Effector memory CD4-positive, alpha-beta T cell (primary cell): Measurements from ENCODE around the gene DTWD2.

Experiments
- DNase-seq, 3 donors: peaks; one replicate each; pipeline ENCODE4 v3.0.0-alpha.2; 2020
- H3K27ac ChIP-seq: 2 replicates; pipeline ENCODE4 v1.7.0; 2013; ENCODE audit warnings: mild to moderate bottlenecking, low read length, moderate library complexity; ENCODE audit not compliant: insufficient read depth, poor library complexity, severe bottlenecking
- H3K27me3 ChIP-seq: replicated peaks from 2 replicates; pipeline ENCODE4 v1.7.0; 2013; ENCODE audit warnings: mild to moderate bottlenecking, low read length; ENCODE audit not compliant: insufficient read depth, control insufficient read depth, poor library complexity, severe bottlenecking
- H3K36me3 ChIP-seq: 2 replicates; pipeline ENCODE4 v1.7.0; 2013; ENCODE audit warnings: mild to moderate bottlenecking, low read length, moderate library complexity; ENCODE audit not compliant: control insufficient read depth, insufficient read depth
- H3K4me1 ChIP-seq: 2 replicates; pipeline ENCODE4 v1.7.0; 2013; ENCODE audit warnings: low read length, mild to moderate bottlenecking; ENCODE audit not compliant: control insufficient read depth, insufficient read depth, poor library complexity, severe bottlenecking
- H3K4me3 ChIP-seq: 2 replicates; pipeline ENCODE4 v1.7.0; 2013; ENCODE audit warnings: low read length, low read depth, mild to moderate bottlenecking; ENCODE audit not compliant: insufficient read depth, poor library complexity, severe bottlenecking
- H3K9me3 ChIP-seq: 2 replicates; pipeline ENCODE4 v1.7.0; 2013; ENCODE audit warnings: mild to moderate bottlenecking, low read length, moderate library complexity; ENCODE audit not compliant: control insufficient read depth
- total RNA-seq, 3 donors: gene quantifications; one replicate each; lab custom pipeline; 2026; lab: John Stamatoyannopoulos, UW

The DTWD2 gene
- total RNA-seq, result 4.7 to 8.6 (median 5.0) reads per million in 3 donors

GRCh38 chr5:118987988-118988865, at the start of gene DTWD2:
DTWD2 (minus strand) TSS chr5:118988547; CDS start chr5:118988511, 36 bp downstream.
- H3K4me1 ChIP-seq, result no peaks in the 10 kb centered on the region
- no peaks in the 10 kb centered on the region for H3K36me3 ChIP-seq
- H3K27me3 ChIP-seq, result no peaks in the 10 kb centered on the region
- no peaks in the 10 kb centered on the region for H3K9me3 ChIP-seq
- peak; percentile 76 to 85 (median 83) for DNase-seq
- H3K4me3 ChIP-seq, result peak within 1 kb of the TSS; percentile 72
- peak within 1 kb of the TSS; percentile 49 for H3K27ac ChIP-seq

GRCh38 chr5:119037496-119038215, 49.3 kb upstream of the DTWD2 start:
- Histone ChIP-seq H3K4me1 (no peaks in the 10 kb centered on the region), H3K9me3 (no peaks in the 10 kb centered on the region), H3K4me3 (no peak overlapping the region), H3K27me3 (no peaks in the 10 kb centered on the region), H3K36me3 (no peaks in the 10 kb centered on the region), H3K27ac (no peak overlapping the region)
- no peak for DNase-seq

- Histone ChIP-seq H3K27me3 (no peaks in the 10 kb centered on the region), H3K4me1 (no peaks in the 10 kb centered on the region), H3K36me3 (no peaks in the 10 kb centered on the region), H3K9me3 (no peaks in the 10 kb centered on the region), H3K27ac (no peak overlapping the region), H3K4me3 (no peak overlapping the region)
- DNase-seq, result no peak
These were observed 47.9 kb upstream of the DTWD2 start for GRCh38 chr5:119036101-119036762.

GRCh38 chr5:119033135-119033534, 44.8 kb upstream of the DTWD2 start:
- H3K36me3 ChIP-seq, result no peaks in the 10 kb centered on the region
- no peak overlapping the region for H3K27ac ChIP-seq
- H3K27me3 ChIP-seq, result no peaks in the 10 kb centered on the region
- H3K9me3 ChIP-seq, result no peaks in the 10 kb centered on the region
- no peaks in the 10 kb centered on the region for H3K4me1 ChIP-seq
- no peak for DNase-seq
- H3K4me3 ChIP-seq, result no peak overlapping the region

GRCh38 chr5:119032656-119033055, 44.3 kb upstream of the DTWD2 start:
- Histone ChIP-seq H3K36me3 (no peaks in the 10 kb centered on the region), H3K4me3 (no peak overlapping the region), H3K27me3 (no peaks in the 10 kb centered on the region), H3K27ac (no peak overlapping the region), H3K4me1 (no peaks in the 10 kb centered on the region), H3K9me3 (no peaks in the 10 kb centered on the region)
- DNase-seq, result no peak

GRCh38 chr5:119031905-119032304, 43.6 kb upstream of the DTWD2 start:
- no peaks in the 10 kb centered on the region for H3K9me3 ChIP-seq
- H3K27me3 ChIP-seq, result no peaks in the 10 kb centered on the region
- H3K4me1 ChIP-seq, result no peaks in the 10 kb centered on the region
- no peak overlapping the region for H3K27ac ChIP-seq
- H3K4me3 ChIP-seq, result no peak overlapping the region
- no peak for DNase-seq
- H3K36me3 ChIP-seq, result no peaks in the 10 kb centered on the region

- DNase-seq, result no peak
- Histone ChIP-seq H3K27me3 (no peaks in the 10 kb centered on the region), H3K36me3 (no peaks in the 10 kb centered on the region), H3K27ac (no peak overlapping the region), H3K4me1 (no peaks in the 10 kb centered on the region), H3K4me3 (no peak overlapping the region), H3K9me3 (no peaks in the 10 kb centered on the region)
These were observed 42.9 kb upstream of the DTWD2 start for GRCh38 chr5:119031011-119031886.

GRCh38 chr5:119028575-119028974, 40.2 kb upstream of the DTWD2 start:
- Histone ChIP-seq H3K9me3 (no peaks in the 10 kb centered on the region), H3K27me3 (no peaks in the 10 kb centered on the region), H3K27ac (no peak overlapping the region), H3K4me1 (no peaks in the 10 kb centered on the region), H3K4me3 (no peak overlapping the region), H3K36me3 (no peaks in the 10 kb centered on the region)
- no peak for DNase-seq

GRCh38 chr5:119022773-119023172, 34.4 kb upstream of the DTWD2 start:
- no peaks in the 10 kb centered on the region for H3K36me3 ChIP-seq
- H3K4me3 ChIP-seq, result no peak overlapping the region
- H3K4me1 ChIP-seq, result no peaks in the 10 kb centered on the region
- no peaks in the 10 kb centered on the region for H3K27me3 ChIP-seq
- H3K9me3 ChIP-seq, result no peaks in the 10 kb centered on the region
- DNase-seq, result no peak
- H3K27ac ChIP-seq, result no peak overlapping the region
